ENCODE results near the gene CHPF2.

CHPF2 gene

DNA sequence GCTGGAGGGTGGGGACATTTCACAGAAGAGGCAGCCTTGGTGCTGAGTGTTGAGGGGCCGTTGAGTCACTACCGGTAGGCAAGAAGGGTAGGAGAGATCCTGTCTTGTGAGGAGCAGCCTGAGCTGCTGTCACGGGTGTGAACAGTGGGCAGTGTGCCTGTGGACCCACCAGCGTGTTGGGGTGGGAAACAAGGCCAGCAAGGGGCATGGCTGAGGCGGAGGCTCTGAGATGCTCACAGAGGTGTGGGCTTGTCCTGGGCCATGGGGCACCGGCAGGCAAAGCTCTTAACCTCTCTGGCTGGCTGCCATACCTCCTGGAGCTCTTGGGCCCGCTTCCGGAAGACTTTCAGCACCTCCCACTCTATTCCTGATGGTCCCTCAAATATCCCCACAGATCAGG, 49.8 kb downstream of the CHPF2 start:
- FAIRE-seq, result no peak

DNA sequence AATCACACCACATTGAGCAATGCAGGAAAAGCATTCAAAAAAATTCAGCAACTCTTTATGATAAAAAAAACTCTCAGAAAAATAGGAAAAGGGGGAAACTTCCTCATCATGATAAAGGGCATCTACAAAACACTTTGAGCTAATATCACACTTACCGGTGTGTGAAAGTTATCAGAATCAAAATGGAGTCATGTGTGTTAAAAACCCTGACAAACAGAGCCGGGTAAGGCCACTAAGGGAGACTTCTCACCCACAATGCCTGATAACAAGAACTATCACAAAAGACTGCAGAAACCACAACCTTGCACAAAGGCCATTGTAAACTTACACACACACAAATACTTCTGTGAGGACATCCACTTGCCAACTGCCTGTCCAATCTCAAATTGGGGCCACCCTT, 51.0 kb downstream of the CHPF2 start:
- no peak for DNase-seq (ENCODE audit: insufficient read length, low spot score)
- FAIRE-seq, result no peak

More for the DNA sequence above, 49.8 kb downstream of the CHPF2 start:
- DNase-seq (ENCODE audit: insufficient read length, low spot score), result no peak

DNA sequence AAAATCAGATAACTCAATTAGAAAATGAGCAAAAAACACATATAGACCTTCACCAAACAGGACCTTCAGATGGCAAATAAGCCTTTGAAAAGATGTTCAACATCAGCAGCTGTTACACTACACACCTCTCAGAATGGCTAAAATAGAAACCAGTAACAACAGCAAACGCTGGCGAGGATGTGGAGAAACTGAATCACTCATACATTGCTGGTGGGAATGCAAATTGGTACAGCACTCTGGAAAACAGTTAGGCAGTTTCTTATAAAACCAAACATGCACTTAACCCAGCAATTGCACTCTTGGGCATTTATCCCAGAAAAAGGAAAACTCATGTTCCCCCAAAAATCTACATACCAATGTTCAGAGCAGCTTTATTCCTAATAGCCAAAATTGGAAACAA, 53.9 kb downstream of the CHPF2 start:
- no peak for DNase-seq (ENCODE audit: insufficient read length, low spot score)
- FAIRE-seq, result no peak
